Left kidney (tissue), 8 donors: Measurements from ENCODE around the gene TROAP. TPM values are rescaled to one million over a fixed set of nuclear protein-coding genes. Genes with fewer than 3 reads are reported as not detected.
"Not testable (repeated sequence)": the region's sequence is repeated elsewhere in the genome, so short reads cannot be mapped to it uniquely, and the experiment has no call there.

Experiments used
- DNase-seq: peaks from one replicate; pipeline ENCODE4 v3.0.0-alpha.2; 2013
- long read RNA-seq, 8 donors: transcript quantifications; one replicate each; lab custom pipeline, GENCODE V29; 2026
- polyA plus RNA-seq: library from polyadenylated mRNA; unstranded; fragments of 120-200 nt; gene quantifications from one replicate; pipeline ENCODE4 v1.2.1, GENCODE V29; 2013; ENCODE audit not compliant: insufficient read length

Gene TROAP
- 35.9 TPM for polyA plus RNA-seq
- long read RNA-seq, donor 1, partial matches to known transcripts, result 0 of 5 reads
- long read RNA-seq, donor 1, other reads (novel, unspliced or antisense), result 0 of 5 reads
- long read RNA-seq, donor 2, partial matches to known transcripts, result 0 of 1 reads
- long read RNA-seq, donor 2, other reads (novel, unspliced or antisense), result 0 of 1 reads
- long read RNA-seq, donor 3, partial matches to known transcripts, result 0 of 2 reads
- long read RNA-seq, donor 3, other reads (novel, unspliced or antisense), result 0 of 2 reads
- long read RNA-seq, donor 4, partial matches to known transcripts, result 0 of 1 reads
- long read RNA-seq, donor 4, other reads (novel, unspliced or antisense), result 0 of 1 reads
- long read RNA-seq, donor 5, transcript TROAP-207 (4 exons, 623 nt), result major isoform, 6 of 14 reads
- long read RNA-seq, donor 5, partial matches to known transcripts, result 7 of 14 reads
- long read RNA-seq, donor 5, other reads (novel, unspliced or antisense), result 0 of 14 reads
- long read RNA-seq, donor 6, partial matches to known transcripts, result 5 of 6 reads
- long read RNA-seq, donor 6, other reads (novel, unspliced or antisense), result 0 of 6 reads
- long read RNA-seq, donor 7, partial matches to known transcripts, result 5 of 10 reads
- long read RNA-seq, donor 7, other reads (novel, unspliced or antisense), result 0 of 10 reads
- long read RNA-seq, donor 8, partial matches to known transcripts, result 0 of 2 reads
- long read RNA-seq, donor 8, other reads (novel, unspliced or antisense), result 0 of 2 reads

DNA sequence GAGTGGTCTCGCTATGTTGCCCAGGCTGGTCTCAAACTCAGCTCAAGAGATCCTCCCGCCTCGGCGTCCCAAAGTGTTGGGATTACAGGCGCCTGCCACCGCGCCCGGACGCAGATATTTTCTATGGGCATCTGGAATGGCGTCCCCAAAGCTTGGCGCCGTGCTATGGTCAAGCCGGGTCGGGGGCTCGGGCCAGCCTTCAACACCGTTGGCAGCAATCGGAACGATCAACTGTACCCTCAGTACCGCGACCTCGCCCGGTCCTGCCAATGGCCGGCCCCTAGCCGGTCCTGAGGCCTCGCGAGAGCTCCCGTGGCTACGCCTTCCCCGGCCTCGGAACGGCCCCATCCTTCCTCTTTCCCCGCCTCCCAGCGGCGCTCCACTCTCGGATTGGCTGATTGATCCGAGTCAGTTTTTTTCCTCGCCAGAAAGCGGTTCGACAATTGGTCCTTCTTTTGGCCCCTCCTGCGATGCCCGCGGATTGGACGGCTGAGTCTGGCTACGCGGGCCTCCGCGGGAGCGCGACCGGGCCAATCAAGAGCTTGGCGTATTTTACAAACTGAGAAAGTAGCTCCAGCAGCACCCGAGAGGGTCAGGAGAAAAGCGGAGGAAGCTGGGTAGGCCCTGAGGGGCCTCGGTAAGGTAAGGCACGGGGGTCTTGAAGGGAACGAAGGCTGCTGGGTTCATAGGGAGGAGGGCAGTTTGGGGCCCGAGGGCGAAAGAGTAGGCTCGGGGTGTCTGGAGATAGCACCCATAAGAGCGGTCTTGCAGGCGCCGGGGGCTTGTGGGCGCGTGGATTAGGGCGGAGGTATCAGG, at the start of gene TROAP:
Gene TROAP, plus strand, starts transcription at position 548 of the 816 bp plus-strand sequence. CDS start 354 bp downstream, outside the sequence.
- DNase-seq, result peak; percentile 99

GRCh38 chr12:49273726-49274395, 49.2 kb upstream of the TROAP start:
- no peak for DNase-seq

GRCh38 chr12:49274396-49275069, 48.5 kb upstream of the TROAP start:
- DNase-seq, result no peak

- DNase-seq, result no peak
These were observed 46.5 kb upstream of the TROAP start for GRCh38 chr12:49276304-49277290.

GRCh38 chr12:49277466-49277865, 45.6 kb upstream of the TROAP start:
- no peak for DNase-seq

GRCh38 chr12:49279706-49280159, 43.3 kb upstream of the TROAP start:
- no peak for DNase-seq

- not testable (repeated sequence) for DNase-seq
These were observed 42.5 kb upstream of the TROAP start for GRCh38 chr12:49280545-49280944.

DNA sequence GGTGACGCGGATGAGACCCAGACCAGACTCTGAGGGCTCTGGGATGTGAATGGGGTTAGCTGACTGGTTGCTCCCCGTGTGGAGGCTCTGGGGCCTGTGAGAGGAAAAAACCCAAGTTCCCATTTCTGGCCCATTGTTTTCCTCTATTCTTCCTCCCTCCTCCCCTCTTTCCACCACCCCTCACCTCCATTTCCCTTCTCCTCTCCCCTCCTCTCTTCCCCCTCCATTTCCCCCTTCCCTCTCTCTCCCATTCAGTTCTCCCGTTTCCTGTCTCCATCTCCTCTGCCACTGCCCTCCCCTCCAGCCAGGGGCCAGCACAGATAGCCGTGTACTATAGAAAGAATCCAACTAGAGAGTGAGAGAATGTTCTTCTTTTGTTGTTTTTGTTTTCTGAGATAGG, 40.8 kb upstream of the TROAP start:
- no peak for DNase-seq

DNA sequence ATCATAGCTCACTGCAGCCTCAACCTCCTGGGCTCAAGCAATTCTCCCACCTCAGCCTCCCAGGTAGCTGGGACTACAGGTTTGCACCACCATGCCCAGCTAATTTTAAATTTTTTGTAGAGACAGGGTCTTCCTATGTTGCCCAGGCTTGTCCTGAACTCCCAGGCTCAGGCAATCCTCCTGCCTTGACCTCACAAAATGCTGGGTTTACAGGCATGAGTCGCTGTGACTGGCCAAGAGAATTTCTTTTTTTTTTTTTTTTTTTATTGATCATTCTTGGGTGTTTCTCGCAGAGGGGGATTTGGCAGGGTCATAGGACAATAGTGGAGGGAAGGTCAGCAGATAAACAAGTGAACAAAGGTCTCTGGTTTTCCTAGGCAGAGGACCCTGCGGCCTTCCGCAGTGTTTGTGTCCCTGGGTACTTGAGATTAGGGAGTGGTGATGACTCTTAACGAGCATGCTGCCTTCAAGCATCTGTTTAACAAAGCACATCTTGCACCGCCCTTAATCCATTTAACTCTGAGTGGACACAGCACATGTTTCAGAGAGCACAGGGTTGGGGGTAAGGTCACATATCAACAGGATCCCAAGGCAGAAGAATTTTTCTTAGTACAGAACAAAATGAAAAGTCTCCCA, 40.2 kb upstream of the TROAP start:
- DNase-seq, result not testable (repeated sequence)

GRCh38 chr12:49283541-49284429, 39.3 kb upstream of the TROAP start:
- DNase-seq, result no peak

DNA sequence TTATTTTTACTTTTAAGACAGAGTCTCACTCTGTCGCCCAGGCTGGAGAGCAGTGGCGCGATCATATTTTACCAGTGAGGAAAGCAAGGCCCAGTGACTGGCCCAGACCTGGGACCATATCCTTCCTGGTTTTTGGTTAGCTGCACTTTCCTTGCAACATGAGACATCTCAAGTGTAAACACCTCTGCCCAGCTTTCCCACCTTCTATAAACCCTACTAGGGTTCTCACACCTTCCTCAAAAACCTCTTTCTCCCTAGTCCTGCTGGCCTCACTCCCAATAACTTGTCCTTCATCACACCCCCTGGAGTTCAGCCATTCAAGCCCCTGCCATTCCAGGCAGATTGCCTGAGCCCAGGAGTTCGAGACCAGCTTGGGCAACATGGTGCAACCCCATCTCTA, 38.4 kb upstream of the TROAP start:
- no peak for DNase-seq

DNA sequence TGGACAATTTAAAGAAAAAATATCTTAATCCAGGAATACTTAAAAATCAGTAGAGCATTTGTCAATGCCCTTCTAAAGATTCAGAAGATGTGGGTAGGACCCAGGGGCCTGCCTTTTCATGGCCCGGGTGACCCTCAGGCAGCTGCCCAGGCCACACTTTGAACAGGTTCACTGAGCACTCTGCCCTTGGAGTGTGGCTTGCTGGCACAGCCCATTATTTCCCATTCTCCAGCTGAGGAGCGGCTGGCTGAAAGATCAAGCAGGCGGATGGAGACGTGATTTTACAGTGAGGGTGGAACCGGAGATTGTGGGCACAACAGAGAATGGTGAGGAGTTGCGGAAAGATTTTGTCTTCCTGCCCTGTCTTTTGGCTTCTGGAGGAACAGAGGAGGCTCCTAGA, 35.2 kb upstream of the TROAP start:
- no peak for DNase-seq

DNA sequence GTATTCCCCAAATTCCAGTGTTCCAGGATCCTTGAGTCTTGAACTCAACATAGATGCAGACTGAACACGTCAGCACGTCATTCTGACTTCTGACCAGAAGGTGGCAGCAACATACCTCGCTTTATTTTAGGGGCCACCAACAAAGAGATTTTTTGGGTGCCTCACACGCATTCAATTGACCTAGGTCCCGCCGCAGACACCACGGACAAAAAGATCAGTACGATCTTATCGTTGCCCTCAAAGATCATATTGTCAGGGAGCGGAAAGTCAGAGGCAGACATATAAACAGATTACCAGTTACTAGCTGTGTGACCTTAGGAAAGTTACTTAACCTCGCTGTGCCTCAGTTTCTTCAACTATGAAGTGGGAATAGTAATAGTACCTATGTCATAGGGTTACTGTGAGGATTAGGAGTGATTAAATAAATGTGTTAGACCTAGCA, 34.6 kb upstream of the TROAP start:
- DNase-seq, result no peak

- no peak for DNase-seq
These were observed 34.0 kb upstream of the TROAP start for GRCh38 chr12:49288922-49289555.

- no peak for DNase-seq
These were observed 30.4 kb upstream of the TROAP start for GRCh38 chr12:49292729-49293055.

- no peak for DNase-seq
These were observed 29.7 kb upstream of the TROAP start for GRCh38 chr12:49293056-49293956.
